ENCODE results near the gene MSLN.

MSLN gene

GRCh38 chr16:778447-778846 lies 17.9 kb downstream of the MSLN start:
- DNase-seq = no peak

GRCh38 chr16:778909-779527 lies 18.5 kb downstream of the MSLN start:
- DNase-seq = no peak

- no peak for DNase-seq
These were observed 19.0 kb downstream of the MSLN start for GRCh38 chr16:779561-779960.

GRCh38 chr16:780296-780695 lies 19.8 kb downstream of the MSLN start:
- DNase-seq = no peak

GRCh38 chr16:781346-782010 lies 20.9 kb downstream of the MSLN start:
- DNase-seq = no peak

- DNase-seq = no peak
These were observed 21.7 kb downstream of the MSLN start for GRCh38 chr16:782258-782657.

GRCh38 chr16:782766-783403 lies 22.4 kb downstream of the MSLN start:
- DNase-seq = no peak

GRCh38 chr16:783404-784161 lies 23.0 kb downstream of the MSLN start:
- DNase-seq = no peak

GRCh38 chr16:784431-784830 lies 23.9 kb downstream of the MSLN start:
- no peak for DNase-seq

GRCh38 chr16:785563-786535 lies 25.3 kb downstream of the MSLN start:
- DNase-seq = peak; percentile 72

GRCh38 chr16:787321-787966 lies 26.9 kb downstream of the MSLN start:
- no peak for DNase-seq

- peak; percentile 57 for DNase-seq
These were observed 27.5 kb downstream of the MSLN start, which contains the start of gene RPUSD1 for GRCh38 chr16:787978-788398. Gene RPUSD1 (minus strand): TSS chr16:788381. CDS start chr16:787737, 644 bp downstream.

- peak; percentile 93 for DNase-seq
These were observed 28.0 kb downstream of the MSLN start, which contains the start of gene CHTF18 for GRCh38 chr16:788399-789126. Gene CHTF18 (plus strand): TSS chr16:788620. CDS start chr16:788685, 65 bp downstream.

GRCh38 chr16:789191-789850 lies 28.8 kb downstream of the MSLN start:
- no peak for DNase-seq

- no peak for DNase-seq
These were observed 29.6 kb downstream of the MSLN start for GRCh38 chr16:790086-790485.

- no peak for DNase-seq
These were observed 30.6 kb downstream of the MSLN start for GRCh38 chr16:791131-791530.

- no peak for DNase-seq
These were observed 31.9 kb downstream of the MSLN start for GRCh38 chr16:792221-792995.

- no peak for DNase-seq
These were observed 32.9 kb downstream of the MSLN start for GRCh38 chr16:793414-793813.

GRCh38 chr16:794091-794822 lies 33.7 kb downstream of the MSLN start:
- peak; percentile 94 for DNase-seq
